GM12892 (cell line): ENCODE results near the gene DERA.
"Not testable (repeated sequence)": the region's sequence is repeated elsewhere in the genome, so short reads cannot be mapped to it uniquely, and the experiment has no call there.

Source experiments
- POLR2A ChIP-seq: IDR thresholded peaks from 2 replicates; pipeline ENCODE4 v1.6.1; 2011; ENCODE audit warnings: low read depth, low read length, control low read depth
- POLR2AphosphoS5 ChIP-seq: IDR thresholded peaks from 2 replicates; pipeline ENCODE4 v1.6.1; 2011; ENCODE audit warnings: low read depth, low read length, control low read depth
- TAF1 ChIP-seq: IDR thresholded peaks from 2 replicates; pipeline ENCODE4 v1.6.1; 2011; ENCODE audit warnings: low read depth, mild to moderate bottlenecking, control low read depth, low read length, borderline replicate concordance

GRCh38 chr12:15948461-15948860 lies 37.3 kb downstream of the DERA start:
- not testable (repeated sequence) for TF ChIP-seq TAF1, POLR2AphosphoS5, POLR2A
